Stimulated activated CD4-positive, alpha-beta T cell treated with anti-CD3 and anti-CD28 coated beads, Interleukin-4, amount 100 ng/mL, for 1 hour (primary cell): Measurements from ENCODE around the gene DCHS1.
"Not testable (repeated sequence)": the region's sequence is repeated elsewhere in the genome, so short reads cannot be mapped to it uniquely, and the experiment has no call there.

ENCODE experiments used
- DNase-seq: peaks from one replicate; pipeline ENCODE4 v3.0.0-alpha.2; 2020

Gene DCHS1, protein sequence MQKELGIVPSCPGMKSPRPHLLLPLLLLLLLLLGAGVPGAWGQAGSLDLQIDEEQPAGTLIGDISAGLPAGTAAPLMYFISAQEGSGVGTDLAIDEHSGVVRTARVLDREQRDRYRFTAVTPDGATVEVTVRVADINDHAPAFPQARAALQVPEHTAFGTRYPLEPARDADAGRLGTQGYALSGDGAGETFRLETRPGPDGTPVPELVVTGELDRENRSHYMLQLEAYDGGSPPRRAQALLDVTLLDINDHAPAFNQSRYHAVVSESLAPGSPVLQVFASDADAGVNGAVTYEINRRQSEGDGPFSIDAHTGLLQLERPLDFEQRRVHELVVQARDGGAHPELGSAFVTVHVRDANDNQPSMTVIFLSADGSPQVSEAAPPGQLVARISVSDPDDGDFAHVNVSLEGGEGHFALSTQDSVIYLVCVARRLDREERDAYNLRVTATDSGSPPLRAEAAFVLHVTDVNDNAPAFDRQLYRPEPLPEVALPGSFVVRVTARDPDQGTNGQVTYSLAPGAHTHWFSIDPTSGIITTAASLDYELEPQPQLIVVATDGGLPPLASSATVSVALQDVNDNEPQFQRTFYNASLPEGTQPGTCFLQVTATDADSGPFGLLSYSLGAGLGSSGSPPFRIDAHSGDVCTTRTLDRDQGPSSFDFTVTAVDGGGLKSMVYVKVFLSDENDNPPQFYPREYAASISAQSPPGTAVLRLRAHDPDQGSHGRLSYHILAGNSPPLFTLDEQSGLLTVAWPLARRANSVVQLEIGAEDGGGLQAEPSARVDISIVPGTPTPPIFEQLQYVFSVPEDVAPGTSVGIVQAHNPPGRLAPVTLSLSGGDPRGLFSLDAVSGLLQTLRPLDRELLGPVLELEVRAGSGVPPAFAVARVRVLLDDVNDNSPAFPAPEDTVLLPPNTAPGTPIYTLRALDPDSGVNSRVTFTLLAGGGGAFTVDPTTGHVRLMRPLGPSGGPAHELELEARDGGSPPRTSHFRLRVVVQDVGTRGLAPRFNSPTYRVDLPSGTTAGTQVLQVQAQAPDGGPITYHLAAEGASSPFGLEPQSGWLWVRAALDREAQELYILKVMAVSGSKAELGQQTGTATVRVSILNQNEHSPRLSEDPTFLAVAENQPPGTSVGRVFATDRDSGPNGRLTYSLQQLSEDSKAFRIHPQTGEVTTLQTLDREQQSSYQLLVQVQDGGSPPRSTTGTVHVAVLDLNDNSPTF (N-terminal part only)

GRCh38 chr11:6655790-6656583, at the start of gene DCHS1:
Gene DCHS1 (minus strand): TSS chr11:6655809. CDS start chr11:6641613, 14,196 bp downstream.
- DNase-seq: peak; percentile 19

DNA sequence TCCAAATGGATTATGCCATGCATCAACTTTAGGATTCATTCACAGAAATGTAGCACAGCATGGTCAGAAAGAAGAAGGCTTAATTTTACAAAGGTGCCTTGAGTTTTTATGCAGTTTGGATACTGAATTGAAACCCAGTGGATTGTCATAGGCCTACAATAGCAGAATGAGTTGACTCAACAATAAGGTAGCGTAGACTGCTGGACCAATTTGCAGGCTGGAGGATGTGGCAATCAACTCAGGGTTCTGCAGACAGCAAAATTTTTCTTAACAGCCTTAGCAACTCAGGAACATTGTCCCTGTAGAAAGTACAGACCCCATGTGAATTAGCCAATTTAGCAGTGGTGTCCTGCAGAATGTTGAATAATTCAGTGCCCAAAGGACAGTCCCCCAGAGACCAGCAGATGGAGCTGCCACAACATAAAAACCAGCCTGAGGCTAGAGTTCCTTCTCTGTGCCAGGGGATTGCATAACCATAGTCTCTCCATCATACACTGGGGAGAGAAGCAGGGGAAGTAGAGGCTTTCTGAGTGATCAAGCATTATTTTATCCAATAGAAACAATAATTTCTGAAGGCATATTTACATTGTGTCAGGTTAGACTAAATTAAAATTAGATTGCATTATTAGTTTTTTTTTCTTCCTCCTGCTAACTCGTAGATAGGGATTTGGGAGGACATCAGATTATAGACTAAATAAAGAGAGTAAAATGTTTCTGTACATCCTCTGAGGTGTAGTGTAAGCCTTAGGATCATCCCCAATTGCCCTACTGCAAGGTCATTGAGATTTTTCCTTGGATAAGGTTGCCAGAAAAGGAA, 47.8 kb upstream of the DCHS1 start:
- peak; percentile 11 for DNase-seq

DNA sequence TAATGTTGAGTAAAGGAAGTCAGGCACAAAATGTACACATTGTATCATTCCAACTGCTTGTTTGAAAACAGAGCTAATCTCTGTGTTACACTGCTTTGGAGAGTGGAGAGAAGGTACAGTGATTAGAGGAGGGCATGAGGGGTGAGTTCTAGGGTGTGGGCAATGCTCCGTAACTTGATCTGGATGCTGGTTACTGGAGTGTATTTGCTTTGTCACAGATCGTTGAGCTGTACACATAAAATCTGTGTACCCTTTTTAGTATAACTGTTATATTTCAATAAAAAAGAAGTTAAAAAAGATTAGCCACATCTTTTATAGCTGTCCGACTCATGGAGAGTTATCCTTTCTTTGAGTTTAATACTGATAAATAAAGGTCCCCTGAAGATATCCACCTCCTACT, 46.3 kb upstream of the DCHS1 start:
- DNase-seq: not testable (repeated sequence)

DNA sequence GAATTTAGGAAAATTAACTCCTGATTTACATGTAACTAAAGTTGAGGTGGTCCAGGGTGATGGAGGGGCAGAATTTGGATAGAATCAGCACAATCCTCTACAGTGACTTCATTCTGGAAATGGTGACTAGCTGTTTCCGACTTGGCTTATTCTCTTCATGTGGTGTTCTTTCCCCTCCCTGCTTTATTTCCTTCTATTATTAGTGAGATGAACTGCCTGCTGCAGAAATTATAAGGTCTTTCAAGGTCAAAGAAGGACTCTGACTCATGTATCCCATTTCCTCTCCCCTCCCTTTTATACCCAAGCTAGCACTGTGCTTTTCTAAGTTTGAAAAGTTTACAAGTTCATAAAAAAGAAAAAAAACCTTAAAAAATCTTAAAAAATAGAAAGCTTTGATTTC, 39.8 kb upstream of the DCHS1 start:
- DNase-seq: no peak

GRCh38 chr11:6694229-6694535, 38.6 kb upstream of the DCHS1 start:
- DNase-seq: no peak

DNA sequence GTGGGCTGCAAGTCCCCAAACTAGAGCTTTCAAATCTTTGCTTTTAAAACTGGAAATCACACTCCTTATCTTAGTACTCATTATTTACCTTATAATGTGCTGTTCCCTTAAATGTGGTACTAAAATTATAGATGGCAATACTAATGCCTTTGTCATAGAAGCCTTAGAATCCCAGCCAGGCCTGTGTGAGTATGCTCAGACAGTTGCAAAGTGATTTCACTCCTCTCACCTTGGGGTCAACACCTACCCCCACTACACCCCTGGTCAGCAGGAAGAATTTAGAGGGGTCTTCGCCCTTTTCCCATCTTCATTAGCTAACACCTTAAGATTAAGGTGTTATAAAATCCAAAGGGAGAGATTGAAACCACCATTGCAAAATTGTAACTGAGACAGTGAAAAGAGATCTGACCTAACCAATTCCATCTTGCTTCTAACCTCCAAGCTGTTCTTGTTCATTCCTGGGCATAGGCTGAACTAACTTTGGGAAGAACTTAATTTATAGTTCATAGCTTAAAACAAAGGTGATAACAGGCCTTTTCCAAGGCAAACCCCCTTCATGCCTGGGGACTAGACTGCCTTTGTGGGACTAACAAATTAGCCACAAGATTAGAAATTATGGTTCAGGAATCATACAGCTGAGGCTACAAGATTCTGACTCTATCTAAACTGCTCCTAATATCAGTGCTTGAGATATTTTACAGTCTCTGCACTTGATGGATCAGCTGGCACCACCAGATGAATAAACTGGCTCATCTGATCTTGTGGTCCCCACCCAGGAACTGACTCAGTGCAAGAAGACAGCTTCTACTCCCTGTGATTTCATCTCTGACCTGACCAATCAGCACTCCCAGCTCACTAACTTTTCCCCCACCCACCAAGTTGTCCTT, 38.0 kb upstream of the DCHS1 start:
- DNase-seq: peak; percentile 36

DNA sequence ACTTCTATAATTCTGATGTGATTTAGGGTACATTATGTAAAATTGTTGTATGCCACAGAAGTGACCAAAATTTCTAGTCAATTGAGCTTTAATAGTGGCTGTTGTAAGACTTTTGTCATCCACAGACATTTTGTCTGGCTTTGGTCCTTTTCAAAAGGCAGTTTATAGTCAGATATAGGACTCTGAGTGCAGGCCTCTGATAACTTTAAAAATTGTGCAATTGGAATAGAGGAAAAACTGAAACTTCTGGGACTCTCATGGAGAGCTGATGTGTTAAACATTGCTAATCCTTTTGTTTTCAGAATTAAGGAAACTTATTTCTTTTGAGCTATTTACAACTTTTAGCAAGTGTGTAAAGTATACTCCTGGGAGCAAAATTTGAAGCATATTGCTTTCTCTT, 36.5 kb upstream of the DCHS1 start:
- DNase-seq: no peak

GRCh38 chr11:6690431-6691132, 35.0 kb upstream of the DCHS1 start:
- DNase-seq: not testable (repeated sequence)

GRCh38 chr11:6687876-6688275, 32.3 kb upstream of the DCHS1 start:
- no peak for DNase-seq

GRCh38 chr11:6686006-6686405, 30.4 kb upstream of the DCHS1 start:
- DNase-seq: no peak

GRCh38 chr11:6684068-6684467, 28.5 kb upstream of the DCHS1 start:
- not testable (repeated sequence) for DNase-seq

DNA sequence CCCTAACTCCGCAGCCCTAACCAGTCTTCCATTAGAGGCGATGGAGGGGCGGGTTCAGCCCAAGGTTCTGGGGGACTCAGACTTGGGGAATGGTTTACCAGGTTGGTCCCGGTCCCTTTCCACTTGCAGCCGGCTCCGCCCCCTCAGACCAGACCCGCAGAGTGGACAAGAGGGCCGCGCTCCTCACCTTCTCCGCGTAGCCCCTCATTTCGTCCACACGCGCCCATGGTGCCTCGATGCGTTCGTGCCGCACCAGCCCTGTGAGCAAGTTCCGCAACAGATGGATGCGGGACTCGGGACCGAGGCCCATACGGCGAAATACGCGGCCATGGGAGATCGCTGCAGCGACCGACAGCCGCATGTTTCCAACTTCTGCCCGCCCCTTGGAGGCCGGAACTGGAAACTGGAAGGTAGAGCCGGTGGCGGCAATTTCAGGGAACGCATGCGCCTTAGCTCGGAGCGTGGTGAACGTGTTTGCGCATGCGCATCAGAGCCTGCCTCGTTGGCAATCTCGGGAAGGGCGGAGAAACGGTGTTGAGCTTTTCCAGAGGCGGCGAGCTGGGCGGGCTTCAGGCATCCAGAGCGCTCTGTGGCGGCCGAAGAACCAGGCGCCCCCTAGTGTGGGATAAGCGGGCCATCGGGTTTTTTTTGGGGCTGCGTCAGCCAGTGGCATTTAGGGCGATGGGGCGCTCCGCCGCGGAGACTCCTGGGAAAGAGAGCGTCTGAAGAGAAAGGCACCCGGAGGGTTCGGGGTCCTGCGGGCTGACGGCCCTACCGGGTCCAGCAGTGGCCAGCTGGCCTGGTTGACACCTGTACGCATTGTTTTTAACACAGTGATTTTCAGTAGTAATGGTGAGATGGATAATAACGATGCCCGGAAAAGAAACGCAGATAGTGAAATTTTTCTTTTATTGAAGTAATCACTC, 27.6 kb upstream of the DCHS1 start, which contains the start of gene MRPL17:
Gene MRPL17, minus strand, starts transcription at position 405 of the 926 bp plus-strand sequence. Its CDS starts 44 bp downstream, at position 361.
- peak; percentile 98 for DNase-seq

DNA sequence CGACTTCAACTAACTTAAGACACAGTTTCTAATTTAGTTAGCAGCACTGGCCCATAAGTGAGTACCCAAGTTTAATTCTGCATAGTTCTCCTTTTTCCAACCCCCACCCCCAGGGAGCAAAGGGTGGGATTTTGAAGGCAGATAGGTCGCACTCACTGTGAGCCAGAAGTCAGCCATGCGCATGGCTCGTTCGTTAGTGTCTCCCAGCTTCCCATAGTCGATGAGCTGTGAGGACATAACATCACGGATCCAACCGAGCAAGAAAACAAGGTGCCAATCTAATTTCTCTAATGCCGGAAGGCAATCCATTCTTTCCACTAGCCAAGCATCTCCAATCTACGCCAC, 27.0 kb upstream of the DCHS1 start:
- DNase-seq: no peak

- no peak for DNase-seq
These were observed 26.3 kb upstream of the DCHS1 start for GRCh38 chr11:6681949-6682348.

GRCh38 chr11:6681505-6681904, 25.9 kb upstream of the DCHS1 start:
- no peak for DNase-seq

- DNase-seq: no peak
These were observed 21.4 kb upstream of the DCHS1 start for GRCh38 chr11:6677018-6677417.

DNA sequence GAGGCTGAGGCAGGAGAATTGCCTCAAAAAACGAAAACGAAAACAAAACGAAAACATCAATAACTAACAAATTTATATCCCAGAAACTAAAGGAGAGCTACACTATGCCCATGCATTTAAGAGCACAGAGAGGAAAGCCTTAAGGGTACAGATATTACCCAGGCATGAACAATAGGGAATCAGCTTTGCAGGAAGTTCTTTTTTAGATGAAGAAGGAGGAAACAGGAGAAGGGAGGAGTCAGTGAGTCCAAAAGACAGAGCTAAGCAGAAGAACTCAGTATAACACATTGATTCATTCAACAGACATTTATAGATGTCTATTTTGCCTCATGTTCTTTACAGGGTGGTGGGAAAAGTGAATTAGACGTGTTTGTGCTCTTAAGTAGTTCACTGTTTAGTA, 19.3 kb upstream of the DCHS1 start:
- DNase-seq: no peak

DNA sequence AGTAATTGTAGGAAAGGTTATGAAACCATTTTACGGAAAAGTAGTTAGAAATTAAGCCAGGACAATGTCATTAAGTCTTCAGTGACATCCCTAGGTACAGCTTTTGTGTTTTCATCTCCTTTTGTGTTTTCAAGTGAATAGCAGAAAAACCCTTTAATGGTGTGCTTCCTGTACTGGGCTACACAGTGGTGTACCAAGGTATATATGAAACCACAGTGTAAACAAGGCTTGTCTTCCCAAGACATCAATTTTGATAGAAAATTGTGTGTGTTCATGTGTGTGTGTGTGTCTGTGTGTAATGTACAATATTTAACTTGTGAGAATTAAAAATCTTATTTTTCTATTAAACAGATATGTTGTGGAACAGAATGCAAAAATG, 18.6 kb upstream of the DCHS1 start:
- DNase-seq: no peak
